Muscle layer of colon (tissue), 2 donors: ENCODE results near the gene PRPF38A.

Experiments
- H3K27ac ChIP-seq: one replicate; pipeline ENCODE4 v1.7.0; 2013; ENCODE audit warnings: low read depth, mild to moderate bottlenecking, low read length, moderate library complexity
- H3K27me3 ChIP-seq, 2 donors: one replicate each; pipeline ENCODE4 v1.7.0; 2013; ENCODE audit warnings: low read length in 2 of 2, mild to moderate bottlenecking in 2 of 2; ENCODE audit not compliant: insufficient read depth in 2 of 2, control insufficient read depth in 1 of 2
- H3K36me3 ChIP-seq: one replicate; pipeline ENCODE4 v1.7.0; 2013; ENCODE audit warnings: mild to moderate bottlenecking, low read length; ENCODE audit not compliant: insufficient read depth
- H3K4me1 ChIP-seq: one replicate; pipeline ENCODE4 v1.7.0; 2013; ENCODE audit warnings: mild to moderate bottlenecking, low read length; ENCODE audit not compliant: insufficient read depth
- H3K4me3 ChIP-seq, 2 donors: one replicate each; pipeline ENCODE4 v1.7.0; 2013; ENCODE audit warnings: low read length in 2 of 2, low read depth in 1 of 2, mild to moderate bottlenecking in 1 of 2, moderate library complexity in 1 of 2
- H3K9ac ChIP-seq: one replicate; pipeline ENCODE4 v1.7.0; 2013; ENCODE audit warnings: low read length
- H3K9me3 ChIP-seq: one replicate; pipeline ENCODE4 v1.7.0; 2013; ENCODE audit warnings: mild to moderate bottlenecking, low read length
- donor health status: abdominal sarcoma.
- donor health status: Adenocarcinoma of cecum.

PRPF38A gene

GRCh38 chr1:52404116-52404974 is at the start of gene PRPF38A, which contains the start of gene ORC1:
Gene PRPF38A (plus strand): TSS chr1:52404602. CDS start chr1:52404750, 148 bp downstream.
Gene ORC1 (minus strand): TSS chr1:52404423. CDS start chr1:52402223, 2,200 bp downstream.
- Histone ChIP-seq H3K9me3 (no peaks in the 10 kb centered on the region), H3K36me3 (peaks cover 12% of the 10 kb centered on the region), H3K27ac (peak within 1 kb of the TSS; percentile 71), H3K9ac (peak within 1 kb of the TSS; percentile 96), H3K27me3 (no peaks in the 10 kb centered on the region), H3K4me1 (peaks cover 19% of the 10 kb centered on the region), H3K4me3 (peak within 1 kb of the TSS; percentile 96 to 97)

- no peak overlapping the region for H3K9ac ChIP-seq
- no peak overlapping the region for H3K4me3 ChIP-seq
- no peak overlapping the region for H3K27ac ChIP-seq
- peaks cover 84% of the 10 kb centered on the region for H3K36me3 ChIP-seq
- H3K27me3 ChIP-seq: no peaks in the 10 kb centered on the region
- H3K9me3 ChIP-seq: no peaks in the 10 kb centered on the region
- no peaks in the 10 kb centered on the region for H3K4me1 ChIP-seq
Measured at GRCh38 chr1:52355436-52355835, 49.0 kb upstream of the PRPF38A start.

- H3K27ac ChIP-seq: no peak overlapping the region
- peaks cover 85% of the 10 kb centered on the region for H3K36me3 ChIP-seq
- no peak overlapping the region for H3K9ac ChIP-seq
Measured at GRCh38 chr1:52355847-52356505, 48.4 kb upstream of the PRPF38A start.

DNA sequence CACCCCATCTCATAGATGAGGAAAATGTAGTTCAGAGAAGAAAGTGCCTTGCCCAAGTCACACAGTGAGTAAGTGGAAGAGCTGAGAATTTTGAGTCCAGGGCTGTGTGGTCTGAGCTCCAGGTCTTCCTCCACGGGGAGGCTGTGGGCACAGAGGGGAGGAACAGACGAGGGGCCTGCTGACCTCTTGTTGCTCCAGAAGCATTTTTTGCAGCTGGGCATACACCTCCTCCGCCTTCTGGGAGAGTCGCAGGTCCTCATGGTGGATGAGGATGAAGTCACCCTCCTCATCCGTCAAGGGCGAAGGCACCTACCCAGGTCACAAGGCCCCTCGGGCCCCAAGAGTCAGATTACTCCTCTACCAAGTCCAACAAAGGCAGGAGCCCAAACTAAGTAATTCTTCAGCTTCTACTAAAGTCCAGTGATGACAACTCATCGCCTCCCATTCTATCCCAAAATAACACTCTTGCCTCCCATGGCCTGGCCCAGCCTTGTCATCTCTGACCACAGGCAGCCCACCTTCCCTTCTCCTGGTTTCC is 47.5 kb upstream of the PRPF38A start:
- Histone ChIP-seq H3K27me3 (no peaks in the 10 kb centered on the region), H3K9ac (no peak overlapping the region), H3K36me3 (peaks cover 93% of the 10 kb centered on the region)

More at GRCh38 chr1:52355847-52356505, 48.4 kb upstream of the PRPF38A start:
- Histone ChIP-seq H3K9me3 (no peaks in the 10 kb centered on the region), H3K4me3 (no peak overlapping the region), H3K27me3 (no peaks in the 10 kb centered on the region), H3K4me1 (no peaks in the 10 kb centered on the region)

DNA sequence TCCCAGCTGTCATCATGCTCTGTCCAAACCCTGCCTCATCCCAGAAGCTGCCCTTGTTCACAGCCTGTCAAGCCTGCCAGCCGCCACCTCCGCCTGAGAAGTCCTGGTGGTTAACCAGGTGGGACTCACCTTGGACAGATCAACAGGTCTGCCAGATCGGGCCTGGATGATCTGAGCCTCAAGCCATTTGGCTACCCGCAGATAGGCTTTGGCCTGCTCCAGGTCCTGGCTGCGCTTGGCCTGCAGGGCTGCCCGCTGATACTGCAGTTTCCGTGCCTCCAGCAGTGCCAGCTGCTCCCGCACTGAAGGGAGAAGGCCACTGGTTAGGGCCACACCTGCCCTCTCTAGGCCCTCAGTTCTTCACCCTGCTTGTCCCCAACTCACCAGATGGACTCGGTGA is 47.0 kb upstream of the PRPF38A start:
- no peaks in the 10 kb centered on the region for H3K27me3 ChIP-seq
- H3K9ac ChIP-seq: no peak overlapping the region
- H3K9me3 ChIP-seq: no peaks in the 10 kb centered on the region
- H3K4me3 ChIP-seq: no peak overlapping the region
- no peak overlapping the region for H3K27ac ChIP-seq
- no peaks in the 10 kb centered on the region for H3K4me1 ChIP-seq
- H3K36me3 ChIP-seq: peaks cover 98% of the 10 kb centered on the region

More for the DNA sequence above, 47.5 kb upstream of the PRPF38A start:
- Histone ChIP-seq H3K9me3 (no peaks in the 10 kb centered on the region), H3K4me3 (no peak overlapping the region), H3K27ac (no peak overlapping the region), H3K4me1 (no peaks in the 10 kb centered on the region)

GRCh38 chr1:52358851-52359497 is 45.4 kb upstream of the PRPF38A start:
- Histone ChIP-seq H3K4me3 (no peak overlapping the region), H3K36me3 (peaks cover 89% of the 10 kb centered on the region), H3K27me3 (no peaks in the 10 kb centered on the region), H3K27ac (no peak overlapping the region), H3K4me1 (no peaks in the 10 kb centered on the region), H3K9me3 (no peaks in the 10 kb centered on the region), H3K9ac (no peak overlapping the region)

- Histone ChIP-seq H3K36me3 (peaks cover 80% of the 10 kb centered on the region), H3K4me3 (no peak overlapping the region), H3K9me3 (no peaks in the 10 kb centered on the region), H3K4me1 (peaks cover 8% of the 10 kb centered on the region), H3K27ac (no peak overlapping the region), H3K9ac (no peak overlapping the region), H3K27me3 (no peaks in the 10 kb centered on the region)
Measured at GRCh38 chr1:52359676-52360594, 44.5 kb upstream of the PRPF38A start.

GRCh38 chr1:52360595-52360968 is 43.8 kb upstream of the PRPF38A start:
- H3K4me1 ChIP-seq: peaks cover 13% of the 10 kb centered on the region
- H3K9ac ChIP-seq: no peak overlapping the region
- no peaks in the 10 kb centered on the region for H3K9me3 ChIP-seq
- no peak overlapping the region for H3K27ac ChIP-seq
- H3K27me3 ChIP-seq: no peaks in the 10 kb centered on the region
- peaks cover 73% of the 10 kb centered on the region for H3K36me3 ChIP-seq
- H3K4me3 ChIP-seq: no peak overlapping the region

DNA sequence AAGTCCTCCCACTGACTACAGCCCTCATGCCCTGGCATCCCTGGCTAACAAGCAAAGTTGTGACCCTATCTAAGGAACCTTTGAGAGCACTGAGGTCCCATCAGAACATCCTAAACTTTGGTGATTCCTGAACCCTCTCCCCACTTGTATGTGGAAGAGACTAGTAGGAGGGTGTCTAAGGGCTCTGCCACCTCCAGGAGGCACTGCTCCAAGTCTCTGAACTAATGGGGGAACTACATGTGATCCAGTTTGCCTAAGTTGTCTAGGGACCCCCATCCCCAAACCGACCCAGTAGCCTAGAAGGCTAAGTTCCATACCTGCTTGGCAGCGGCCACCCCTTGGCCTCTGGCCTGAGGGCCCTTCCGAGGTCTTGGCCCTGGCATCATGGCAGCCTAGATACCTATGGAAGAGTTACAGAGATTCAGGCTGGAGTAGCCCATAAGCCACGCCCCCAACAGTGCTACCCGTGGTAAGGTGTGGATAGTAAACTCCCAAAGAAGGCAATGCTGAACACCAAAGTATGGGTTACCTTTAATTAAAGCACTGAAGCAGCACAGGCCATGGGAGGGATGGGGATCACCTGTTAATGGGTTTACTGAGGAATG is 40.1 kb upstream of the PRPF38A start:
- Histone ChIP-seq H3K27me3 (no peaks in the 10 kb centered on the region), H3K9me3 (no peaks in the 10 kb centered on the region), H3K4me1 (peaks cover 13% of the 10 kb centered on the region), H3K4me3 (no peak overlapping the region), H3K9ac (no peak overlapping the region), H3K27ac (peak overlapping the region; percentile 12), H3K36me3 (peaks cover 36% of the 10 kb centered on the region)

DNA sequence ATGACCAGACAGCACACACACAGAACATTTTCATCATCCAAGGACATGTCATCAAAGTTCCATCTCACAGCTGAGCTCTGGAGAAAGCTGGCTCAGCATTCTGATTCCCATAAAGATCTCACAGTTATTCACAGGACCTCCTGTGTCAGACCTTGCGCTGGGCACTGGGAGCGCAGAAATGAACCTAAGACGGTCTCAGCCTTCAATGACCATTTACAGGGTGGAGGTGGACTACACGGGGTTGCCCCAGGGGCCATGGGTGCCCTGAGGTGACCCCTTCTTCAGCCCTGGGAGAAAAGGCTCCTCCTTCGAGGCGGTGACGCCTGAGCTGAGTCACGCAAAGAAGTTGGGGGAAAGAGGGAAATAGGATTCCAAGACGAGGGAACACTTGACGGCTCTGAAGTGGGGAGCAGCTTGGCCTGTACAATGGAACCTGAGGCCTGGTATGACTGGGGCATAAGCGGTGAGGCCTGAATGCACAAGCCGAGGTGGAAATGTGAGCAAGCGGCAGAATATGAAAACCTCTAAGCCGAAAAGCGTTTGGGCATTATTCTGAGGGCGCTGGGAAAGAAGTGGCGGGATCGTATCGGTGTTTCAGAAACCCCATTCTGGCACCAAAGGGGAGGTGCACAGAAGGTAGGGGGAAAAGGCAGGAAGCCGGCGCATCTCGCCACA is 39.2 kb upstream of the PRPF38A start:
- Histone ChIP-seq H3K9ac (peak overlapping the region; percentile 39), H3K4me3 (peak overlapping the region; percentile 79 to 96), H3K9me3 (no peaks in the 10 kb centered on the region), H3K27me3 (no peaks in the 10 kb centered on the region), H3K36me3 (peaks cover 27% of the 10 kb centered on the region), H3K4me1 (peaks cover 13% of the 10 kb centered on the region), H3K27ac (peak overlapping the region; percentile 83)
